Measurements from ENCODE around the gene MTR. TPM values are rescaled to one million over a fixed set of nuclear protein-coding genes. Genes with fewer than 3 reads are reported as not detected.
A peak's percentile ranks its signal among the peaks of the same experiment; 100 is the strongest.

The MTR gene
- total RNA-seq, 1 experiment from 2014 or later, result 24.6 TPM

GRCh38 chr1:236759252-236759859 is 35.7 kb upstream of the MTR start:
- H3K36me3 ChIP-seq (ENCODE audit: control insufficient read depth in 1 of 2, insufficient read depth in 2 of 2, low read length in 2 of 2), result no peaks in the 10 kb centered on the region
- H3K27me3 ChIP-seq (ENCODE audit: insufficient read depth, low read length), result no peaks in the 10 kb centered on the region
- H3K4me3 ChIP-seq (replicated peaks in 1 of 2; ENCODE audit: low read depth in 1 of 2, low read length in 2 of 2), result no peak overlapping the region
- RAD21 ChIA-PET (ENCODE audit: low non-redundant PET in 1 of 2, low total read pairs in 2 of 2, uncharacterized antibody in 2 of 2, unreplicated experiment in 2 of 2), result no interaction called here
- ATAC-seq, result peak; percentile 78
- H3K9me2 ChIP-seq (ENCODE audit: insufficient read depth), result no peaks in the 10 kb centered on the region
- no peaks in the 10 kb centered on the region for H3K79me2 ChIP-seq (ENCODE audit: insufficient read depth, low read length)
- no peaks in the 10 kb centered on the region for H3K4me1 ChIP-seq (ENCODE audit: control insufficient read depth in 1 of 2, insufficient read depth in 2 of 2, low read length in 2 of 2)
- peak; percentile 37 for DNase-seq (ENCODE audit: low read depth, low spot score)
- H3K4me2 ChIP-seq (ENCODE audit: low read length), result peak overlapping the region; percentile 42
- peak; percentile 53 for TF ChIP-seq RAD21 (IDR thresholded peaks at IDR 0.05; ENCODE audit: low read depth)
- peak; percentile 41 to 81 (median 59); a peak in 5 of 6 replicates for TF ChIP-seq CTCF (IDR thresholded peaks at IDR 0.05 in 2 of 3, conservative IDR thresholded peaks at IDR 0.05 in 1 of 3; ENCODE audit: borderline replicate concordance in 1 of 3, insufficient read depth in 1 of 3, low read depth in 2 of 3, low read length in 2 of 3)
- no peak for TF ChIP-seq ZNF274 (IDR thresholded peaks at IDR 0.05; ENCODE audit: low read depth, low read length)
- no peak overlapping the region for H2AFZ ChIP-seq (ENCODE audit: low read depth, low read length, poor library complexity, severe bottlenecking)
- no peak overlapping the region for H3K9ac ChIP-seq (ENCODE audit: low read length)
- intact Hi-C loops (cut with micrococcal nuclease), result loop anchor here (2.0 kb wide), 1 partner anchor 627 kb away; no protein-coding TSS in a partner anchor
- POLR2A ChIA-PET, result interaction anchor here (1.0 to 1.3 kb wide), 2 partner anchors 8 to 36 kb away, joined by 3 read pairs; partner anchors contain the start of gene MTR
- no peaks in the 10 kb centered on the region for H3K9me3 ChIP-seq (ENCODE audit: control insufficient read depth in 1 of 2, insufficient read depth in 1 of 2, low read depth in 1 of 2, low read length in 2 of 2)
- CTCF ChIA-PET, result interaction anchor here (0.7 to 2.4 kb wide), 13 partner anchors 9 to 803 kb away, joined by 3 to 22 read pairs (median 5); partner anchors contain the start of genes HEATR1 and MTR
- H4K20me1 ChIP-seq (ENCODE audit: insufficient read depth), result no peaks in the 10 kb centered on the region
- no peak overlapping the region for H3K27ac ChIP-seq (ENCODE audit: low read depth, low read length)
- no TSS peak for BruUV-seq (replicated peaks)

GRCh38 chr1:236760480-236760879 is 34.6 kb upstream of the MTR start:
- Histone ChIP-seq H3K9me2 (ENCODE audit: insufficient read depth) (no peaks in the 10 kb centered on the region), H3K9me3 (ENCODE audit: control insufficient read depth in 1 of 2, insufficient read depth in 1 of 2, low read depth in 1 of 2, low read length in 2 of 2) (no peaks in the 10 kb centered on the region), H3K27me3 (ENCODE audit: insufficient read depth, low read length) (no peaks in the 10 kb centered on the region), H3K4me3 (replicated peaks in 1 of 2; ENCODE audit: low read depth in 1 of 2, low read length in 2 of 2) (no peak overlapping the region), H3K36me3 (ENCODE audit: control insufficient read depth in 1 of 2, insufficient read depth in 2 of 2, low read length in 2 of 2) (no peaks in the 10 kb centered on the region), H3K4me1 (ENCODE audit: control insufficient read depth in 1 of 2, insufficient read depth in 2 of 2, low read length in 2 of 2) (no peaks in the 10 kb centered on the region), H3K27ac (ENCODE audit: low read depth, low read length) (no peak overlapping the region), H3K79me2 (ENCODE audit: insufficient read depth, low read length) (no peaks in the 10 kb centered on the region), H3K4me2 (ENCODE audit: low read length) (no peak overlapping the region), H4K20me1 (ENCODE audit: insufficient read depth) (no peaks in the 10 kb centered on the region), H2AFZ (ENCODE audit: low read depth, low read length, poor library complexity, severe bottlenecking) (no peak overlapping the region), H3K9ac (ENCODE audit: low read length) (no peak overlapping the region)
- ATAC-seq (no peak), DNase-seq (ENCODE audit: low read depth, low spot score) (no peak)
- ChIA-PET RAD21 (ENCODE audit: low non-redundant PET in 1 of 2, low total read pairs in 2 of 2, uncharacterized antibody in 2 of 2, unreplicated experiment in 2 of 2) (no interaction called here), CTCF (interaction anchor here (1.4 to 2.4 kb wide), 3 partner anchors 28 to 802 kb away, joined by 3 to 22 read pairs (median 10); no protein-coding TSS in a partner anchor), POLR2A (no interaction called here)
- BruUV-seq (replicated peaks), result no TSS peak
- intact Hi-C loops (cut with micrococcal nuclease), result no loop called here
- TF ChIP-seq CEBPB (IDR thresholded peaks at IDR 0.05; ENCODE audit: low read depth) (no peak), ELF1 (IDR thresholded peaks at IDR 0.05; ENCODE audit: borderline replicate concordance, low read depth) (no peak), FOSL1 (IDR thresholded peaks at IDR 0.05; ENCODE audit: low read depth) (no peak), SRF (IDR thresholded peaks at IDR 0.05; ENCODE audit: low read depth) (no peak), POLR2AphosphoS5 (IDR thresholded peaks at IDR 0.05; ENCODE audit: low read depth, low read length) (no peak), TCF7L2 (IDR thresholded peaks at IDR 0.05; ENCODE audit: borderline replicate concordance, extremely low read depth, insufficient read depth, insufficient read length) (no peak), RAD21 (IDR thresholded peaks at IDR 0.05; ENCODE audit: low read depth) (no peak), ZFX (IDR thresholded peaks at IDR 0.05) (no peak), JUND (IDR thresholded peaks at IDR 0.05) (no peak), ZNF274 (IDR thresholded peaks at IDR 0.05; ENCODE audit: low read depth, low read length) (no peak), SP1 (IDR thresholded peaks at IDR 0.05; ENCODE audit: low read depth) (no peak), EGR1 (IDR thresholded peaks at IDR 0.05; ENCODE audit: low read depth) (no peak)
- TF ChIP-seq, protein P1, sequence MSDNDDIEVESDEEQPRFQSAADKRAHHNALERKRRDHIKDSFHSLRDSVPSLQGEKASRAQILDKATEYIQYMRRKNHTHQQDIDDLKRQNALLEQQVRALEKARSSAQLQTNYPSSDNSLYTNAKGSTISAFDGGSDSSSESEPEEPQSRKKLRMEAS (IDR thresholded peaks at IDR 0.05), result no peak
- TF ChIP-seq, protein P2, sequence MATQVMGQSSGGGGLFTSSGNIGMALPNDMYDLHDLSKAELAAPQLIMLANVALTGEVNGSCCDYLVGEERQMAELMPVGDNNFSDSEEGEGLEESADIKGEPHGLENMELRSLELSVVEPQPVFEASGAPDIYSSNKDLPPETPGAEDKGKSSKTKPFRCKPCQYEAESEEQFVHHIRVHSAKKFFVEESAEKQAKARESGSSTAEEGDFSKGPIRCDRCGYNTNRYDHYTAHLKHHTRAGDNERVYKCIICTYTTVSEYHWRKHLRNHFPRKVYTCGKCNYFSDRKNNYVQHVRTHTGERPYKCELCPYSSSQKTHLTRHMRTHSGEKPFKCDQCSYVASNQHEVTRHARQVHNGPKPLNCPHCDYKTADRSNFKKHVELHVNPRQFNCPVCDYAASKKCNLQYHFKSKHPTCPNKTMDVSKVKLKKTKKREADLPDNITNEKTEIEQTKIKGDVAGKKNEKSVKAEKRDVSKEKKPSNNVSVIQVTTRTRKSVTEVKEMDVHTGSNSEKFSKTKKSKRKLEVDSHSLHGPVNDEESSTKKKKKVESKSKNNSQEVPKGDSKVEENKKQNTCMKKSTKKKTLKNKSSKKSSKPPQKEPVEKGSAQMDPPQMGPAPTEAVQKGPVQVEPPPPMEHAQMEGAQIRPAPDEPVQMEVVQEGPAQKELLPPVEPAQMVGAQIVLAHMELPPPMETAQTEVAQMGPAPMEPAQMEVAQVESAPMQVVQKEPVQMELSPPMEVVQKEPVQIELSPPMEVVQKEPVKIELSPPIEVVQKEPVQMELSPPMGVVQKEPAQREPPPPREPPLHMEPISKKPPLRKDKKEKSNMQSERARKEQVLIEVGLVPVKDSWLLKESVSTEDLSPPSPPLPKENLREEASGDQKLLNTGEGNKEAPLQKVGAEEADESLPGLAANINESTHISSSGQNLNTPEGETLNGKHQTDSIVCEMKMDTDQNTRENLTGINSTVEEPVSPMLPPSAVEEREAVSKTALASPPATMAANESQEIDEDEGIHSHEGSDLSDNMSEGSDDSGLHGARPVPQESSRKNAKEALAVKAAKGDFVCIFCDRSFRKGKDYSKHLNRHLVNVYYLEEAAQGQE (IDR thresholded peaks at IDR 0.05; ENCODE audit: low read depth), result no peak

Measured in HCT116 (cell line).